H9 (cell line): ENCODE measurements around the gene JSRP1. TPM values are rescaled to one million over a fixed set of nuclear protein-coding genes. Genes with fewer than 3 reads are reported as not detected.

Experiments used
- DNase-seq: peaks from one replicate; pipeline ENCODE4 v3.0.0-alpha.2; 2017
- H2AFZ ChIP-seq: one replicate; pipeline ENCODE4 v1.6.1; 2013; ENCODE audit warnings: mild to moderate bottlenecking, low read length, control low read depth, moderate library complexity
- H2AK5ac ChIP-seq: 2 replicates; pipeline ENCODE4 v1.6.1; 2013; ENCODE audit warnings: low read length, control low read depth, mixed read lengths; ENCODE audit not compliant: insufficient read length
- H2BK120ac ChIP-seq: one replicate; pipeline ENCODE4 v1.6.1; 2013; ENCODE audit warnings: low read depth, mild to moderate bottlenecking, low read length, control low read depth, inconsistent platforms; ENCODE audit not compliant: poor library complexity, severe bottlenecking
- H2BK12ac ChIP-seq: 2 replicates; pipeline ENCODE4 v1.6.1; 2013; ENCODE audit warnings: low read length, control low read depth, mixed read lengths, low read depth; ENCODE audit not compliant: insufficient read length
- H2BK15ac ChIP-seq: 2 replicates; pipeline ENCODE4 v1.6.1; 2013; ENCODE audit warnings: low read depth, low read length, control low read depth
- H2BK20ac ChIP-seq: one replicate; pipeline ENCODE4 v1.6.1; 2013; ENCODE audit warnings: low read depth, mild to moderate bottlenecking, low read length, control low read depth, inconsistent platforms; ENCODE audit not compliant: poor library complexity, severe bottlenecking
- H2BK5ac ChIP-seq: 2 replicates; pipeline ENCODE4 v1.6.1; 2013; ENCODE audit warnings: low read length, control low read depth, mixed read lengths; ENCODE audit not compliant: insufficient read length
- H3K14ac ChIP-seq: 2 replicates; pipeline ENCODE4 v1.6.1; 2013; ENCODE audit warnings: low read length, control low read depth; ENCODE audit not compliant: insufficient read depth
- H3K18ac ChIP-seq: 2 replicates; pipeline ENCODE4 v1.6.1; 2013; ENCODE audit warnings: low read depth, mild to moderate bottlenecking, mixed read lengths, low read length, control low read depth; ENCODE audit not compliant: insufficient read length
- H3K23ac ChIP-seq: 2 replicates; pipeline ENCODE4 v1.6.1; 2013; ENCODE audit warnings: low read length, control low read depth, mixed read lengths, low read depth; ENCODE audit not compliant: insufficient read length
- H3K23me2 ChIP-seq: 2 replicates; pipeline ENCODE4 v1.6.1; 2013; ENCODE audit warnings: low read depth, mild to moderate bottlenecking, mixed read lengths, low read length, control low read depth; ENCODE audit not compliant: insufficient read length, poor library complexity, severe bottlenecking
- H3K27ac ChIP-seq: 2 replicates; pipeline ENCODE4 v1.5.1; 2013; ENCODE audit warnings: low read length, control low read depth, mixed read lengths, low read depth; ENCODE audit not compliant: insufficient read length
- H3K27me3 ChIP-seq: 2 replicates; pipeline ENCODE4 v1.6.1; 2013; ENCODE audit warnings: low read length, control low read depth, inconsistent platforms; ENCODE audit not compliant: insufficient read depth
- H3K4ac ChIP-seq: 2 replicates; pipeline ENCODE4 v1.6.1; 2013; ENCODE audit warnings: low read depth, mild to moderate bottlenecking, control low read depth, inconsistent platforms, low read length, moderate library complexity
- H3K4me1 ChIP-seq: 2 replicates; pipeline ENCODE4 v1.6.1; 2013; ENCODE audit warnings: low read length, control low read depth, inconsistent platforms; ENCODE audit not compliant: insufficient read depth
- H3K4me2 ChIP-seq: 2 replicates; pipeline ENCODE4 v1.6.1; 2013; ENCODE audit warnings: low read length, control low read depth, mixed read lengths; ENCODE audit not compliant: insufficient read length, insufficient read depth
- H3K56ac ChIP-seq: 2 replicates; pipeline ENCODE4 v1.6.1; 2013; ENCODE audit warnings: low read depth, mild to moderate bottlenecking, mixed read lengths, low read length, control low read depth; ENCODE audit not compliant: insufficient read length
- H3K79me1 ChIP-seq: 2 replicates; pipeline ENCODE4 v1.6.1; 2013; ENCODE audit warnings: low read depth, mild to moderate bottlenecking, moderate library complexity, low read length, control low read depth, inconsistent platforms; ENCODE audit not compliant: insufficient read depth, poor library complexity, severe bottlenecking
- H3K79me2 ChIP-seq: 2 replicates; pipeline ENCODE4 v1.6.1; 2013; ENCODE audit warnings: low read length, control low read depth, inconsistent platforms; ENCODE audit not compliant: insufficient read depth
- H3K9ac ChIP-seq: 2 replicates; pipeline ENCODE4 v1.6.1; 2013; ENCODE audit warnings: low read length, control low read depth, mixed read lengths; ENCODE audit not compliant: insufficient read length; ENCODE audit errors: extremely low read depth
- H3K9me3 ChIP-seq: one replicate; pipeline ENCODE4 v1.6.1; 2013; ENCODE audit warnings: low read depth, low read length, inconsistent platforms; ENCODE audit not compliant: control insufficient read depth
- H3T11ph ChIP-seq: one replicate; pipeline ENCODE4 v1.6.1; 2013; ENCODE audit warnings: mild to moderate bottlenecking, low read length, control low read depth, inconsistent platforms
- H4K20me1 ChIP-seq: one replicate; pipeline ENCODE4 v1.6.1; 2013; ENCODE audit not compliant: control insufficient read depth, insufficient read length, insufficient read depth
- H4K5ac ChIP-seq: 2 replicates; pipeline ENCODE4 v1.6.1; 2013; ENCODE audit warnings: low read depth, mild to moderate bottlenecking, mixed read lengths, low read length, control low read depth; ENCODE audit not compliant: insufficient read length
- H4K8ac ChIP-seq: replicated peaks from 2 replicates; pipeline ENCODE4 v1.6.1; 2013; ENCODE audit warnings: low read length, control low read depth, mixed read lengths, low read depth; ENCODE audit not compliant: insufficient read length
- H4K91ac ChIP-seq: 2 replicates; pipeline ENCODE4 v1.6.1; 2013; ENCODE audit warnings: low read depth, mild to moderate bottlenecking, moderate library complexity, mixed read lengths, low read length, control low read depth; ENCODE audit not compliant: insufficient read length
- H3K27ac Mint-ChIP-seq, 3 experiments: 2 replicates in 2 of 3; 3 replicates in 1 of 3; pipeline ENCODE4 v1.8.0; 2020 to 2021; ENCODE audit warnings: mixed read lengths in 3 of 3, mild to moderate bottlenecking in 1 of 3, moderate library complexity in 1 of 3
- H3K27me3 Mint-ChIP-seq: 2 replicates; pipeline ENCODE4 v1.8.0; 2021; ENCODE audit warnings: low read depth, mild to moderate bottlenecking, moderate library complexity, mixed read lengths
- H3K36me3 Mint-ChIP-seq, 3 experiments: 2 replicates in 2 of 3; 3 replicates in 1 of 3; pipeline ENCODE4 v1.8.0; 2020 to 2021; ENCODE audit warnings: low read depth in 3 of 3, mixed read lengths in 3 of 3; ENCODE audit not compliant: insufficient read depth in 1 of 3
- H3K4me1 Mint-ChIP-seq, 2 experiments: 2 replicates each; pipeline ENCODE4 v1.8.0; 2020; ENCODE audit warnings: mixed read lengths in 2 of 2
- H3K4me3 Mint-ChIP-seq, 2 experiments: 2 replicates in 1 of 2; 3 replicates in 1 of 2; pipeline ENCODE4 v1.8.0; 2020 to 2021; ENCODE audit warnings: mild to moderate bottlenecking in 2 of 2, mixed read lengths in 2 of 2, moderate library complexity in 1 of 2
- H3K9me3 Mint-ChIP-seq, 2 experiments: 2 replicates in 1 of 2; 3 replicates in 1 of 2; pipeline ENCODE4 v1.8.0; 2020; ENCODE audit warnings: mild to moderate bottlenecking in 2 of 2, mixed read lengths in 2 of 2, moderate library complexity in 1 of 2
- WGBS: extraction: QIAGEN DNeasy Blood & Tissue Kit; methylation state at CpG from one replicate; pipeline ENCODE4 v1.1.7; 2013; ENCODE audit warnings: missing lambda C conversion rate, low lambda C conversion rate, mixed read lengths; ENCODE audit not compliant: insufficient read length; ENCODE audit errors: extremely low coverage; 5-methylcytosine and 5-hydroxymethylcytosine counted together
- total RNA-seq: library from RNA; stranded (reverse); gene quantifications from 2 replicates; pipeline ENCODE4 v1.2.1, GENCODE V29; 2021
- TF ChIP-seq, protein P1 (sequence below): fragments of 200-600 bp; sonication (generic); conservative IDR thresholded peaks from 3 replicates; pipeline ENCODE4 v1.8.0; 2021; ENCODE audit warnings: antibody characterized with exemption, mild to moderate bottlenecking

Gene JSRP1
- total RNA-seq, 1 experiment from 2014 or later: 0.90 TPM

DNA sequence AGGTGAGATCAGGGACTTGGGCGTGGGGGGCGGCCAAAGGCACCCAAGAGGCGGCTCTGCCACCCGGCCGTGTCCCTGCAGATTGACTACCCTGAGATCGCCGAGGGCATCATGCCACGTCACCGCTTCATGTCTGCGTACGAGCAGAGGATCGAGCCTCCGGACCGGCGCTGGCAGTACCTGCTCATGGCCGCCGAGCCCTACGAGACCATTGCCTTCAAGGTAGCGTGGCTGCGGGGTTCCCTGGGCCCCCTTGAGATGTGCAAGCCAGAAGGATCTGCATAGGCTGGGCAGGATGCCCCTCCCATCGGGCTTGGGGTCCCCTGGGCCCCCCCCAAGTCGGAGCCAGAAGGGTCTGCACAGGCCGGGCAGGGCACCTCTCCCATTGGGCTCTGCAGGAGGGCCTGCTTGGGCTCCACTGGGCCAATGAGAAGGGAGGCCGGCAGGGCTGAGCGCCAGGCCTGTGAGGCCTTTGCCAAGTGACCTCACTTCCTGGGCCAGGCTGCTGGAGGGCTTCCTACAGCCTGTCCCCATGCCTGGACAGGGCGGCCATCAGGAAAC lies 9.3 kb downstream of the JSRP1 start:
- H2AK5ac ChIP-seq: no peak overlapping the region
- no peak overlapping the region; a peak in 1 of 5 replicates for H3K4me3 Mint-ChIP-seq
- H3K23me2 ChIP-seq: no peaks in the 10 kb centered on the region
- no peak overlapping the region for H3T11ph ChIP-seq
- H3K23ac ChIP-seq: no peak overlapping the region
- no peaks in the 10 kb centered on the region for H3K27me3 Mint-ChIP-seq
- H3K9me3 ChIP-seq: no peaks in the 10 kb centered on the region
- no peak overlapping the region for H2BK120ac ChIP-seq
- H3K27ac Mint-ChIP-seq: no peak overlapping the region
- TF ChIP-seq, protein P1, sequence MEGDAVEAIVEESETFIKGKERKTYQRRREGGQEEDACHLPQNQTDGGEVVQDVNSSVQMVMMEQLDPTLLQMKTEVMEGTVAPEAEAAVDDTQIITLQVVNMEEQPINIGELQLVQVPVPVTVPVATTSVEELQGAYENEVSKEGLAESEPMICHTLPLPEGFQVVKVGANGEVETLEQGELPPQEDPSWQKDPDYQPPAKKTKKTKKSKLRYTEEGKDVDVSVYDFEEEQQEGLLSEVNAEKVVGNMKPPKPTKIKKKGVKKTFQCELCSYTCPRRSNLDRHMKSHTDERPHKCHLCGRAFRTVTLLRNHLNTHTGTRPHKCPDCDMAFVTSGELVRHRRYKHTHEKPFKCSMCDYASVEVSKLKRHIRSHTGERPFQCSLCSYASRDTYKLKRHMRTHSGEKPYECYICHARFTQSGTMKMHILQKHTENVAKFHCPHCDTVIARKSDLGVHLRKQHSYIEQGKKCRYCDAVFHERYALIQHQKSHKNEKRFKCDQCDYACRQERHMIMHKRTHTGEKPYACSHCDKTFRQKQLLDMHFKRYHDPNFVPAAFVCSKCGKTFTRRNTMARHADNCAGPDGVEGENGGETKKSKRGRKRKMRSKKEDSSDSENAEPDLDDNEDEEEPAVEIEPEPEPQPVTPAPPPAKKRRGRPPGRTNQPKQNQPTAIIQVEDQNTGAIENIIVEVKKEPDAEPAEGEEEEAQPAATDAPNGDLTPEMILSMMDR: no peak
- H3K36me3 Mint-ChIP-seq: peaks cover 16 to 42% (median 33%) of the 10 kb centered on the region in 3 experiments; a peak in 6 of 7 replicates
- H3K9me3 Mint-ChIP-seq: no peaks in the 10 kb centered on the region
- H3K4me1 Mint-ChIP-seq: 0 out of 4 replicates have a peak, but pooled peaks cover 0 to 2% of the 10 kb centered on the region in 2 experiments
- peaks cover 8% of the 10 kb centered on the region; the same call in 1 of the 2 replicates for H3K79me2 ChIP-seq
- H4K5ac ChIP-seq: no peak overlapping the region
- no peak overlapping the region for H3K14ac ChIP-seq
- no peak overlapping the region for H2BK12ac ChIP-seq
- no peak overlapping the region for H4K91ac ChIP-seq
- no peak overlapping the region for H3K18ac ChIP-seq
- H3K27ac ChIP-seq: no peak overlapping the region
- no peak overlapping the region for H4K8ac ChIP-seq
- DNase-seq: no peak
- H3K27me3 ChIP-seq: no peaks in the 10 kb centered on the region
- H3K4me1 ChIP-seq: no peaks in the 10 kb centered on the region
- H2AFZ ChIP-seq: no peak overlapping the region
- H4K20me1 ChIP-seq: no peaks in the 10 kb centered on the region
- H3K9ac ChIP-seq: no peak overlapping the region
- no peak overlapping the region for H3K56ac ChIP-seq
- no peak overlapping the region for H2BK5ac ChIP-seq
- H3K4ac ChIP-seq: no peak overlapping the region
- H2BK15ac ChIP-seq: no peak overlapping the region
- H3K79me1 ChIP-seq: peaks cover 6% of the 10 kb centered on the region
- no peak overlapping the region for H3K4me2 ChIP-seq
- no peak overlapping the region for H2BK20ac ChIP-seq
- no CpG with 5 or more reads among the region's 26 CpGs for WGBS
